SK-N-SH (cell line): Measurements from ENCODE around the gene ARHGEF7.

Experiments used
- EP300 ChIP-seq, 2 experiments: IDR thresholded peaks; 2 replicates each; pipeline versions ENCODE4 v1.4.0 to v1.6.1; 2012; ENCODE audit warnings: borderline replicate concordance in 1 of 2, low read depth in 1 of 2, low read length in 1 of 2
- POLR2AphosphoS5 ChIP-seq: IDR thresholded peaks from 2 replicates; pipeline ENCODE4 v1.6.1; 2012; ENCODE audit warnings: low read depth, low read length
- TEAD4 ChIP-seq: IDR thresholded peaks from 2 replicates; pipeline ENCODE4 v1.4.0; 2012; ENCODE audit warnings: mild to moderate bottlenecking, borderline replicate concordance; ENCODE audit not compliant: insufficient read depth

- TF ChIP-seq POLR2AphosphoS5 = no peak
- no peak for TF ChIP-seq TEAD4
- TF ChIP-seq EP300 (IDR thresholded peaks at IDR 0.05; ENCODE audit: borderline replicate concordance in 1 of 2, low read depth in 1 of 2, low read length in 1 of 2) = no peak
Observed at GRCh38 chr13:111286162-111286561, 171.1 kb downstream of the ARHGEF7 start.
